Measurements from ENCODE around the gene SNX4.

- TF ChIP-seq, protein P1, sequence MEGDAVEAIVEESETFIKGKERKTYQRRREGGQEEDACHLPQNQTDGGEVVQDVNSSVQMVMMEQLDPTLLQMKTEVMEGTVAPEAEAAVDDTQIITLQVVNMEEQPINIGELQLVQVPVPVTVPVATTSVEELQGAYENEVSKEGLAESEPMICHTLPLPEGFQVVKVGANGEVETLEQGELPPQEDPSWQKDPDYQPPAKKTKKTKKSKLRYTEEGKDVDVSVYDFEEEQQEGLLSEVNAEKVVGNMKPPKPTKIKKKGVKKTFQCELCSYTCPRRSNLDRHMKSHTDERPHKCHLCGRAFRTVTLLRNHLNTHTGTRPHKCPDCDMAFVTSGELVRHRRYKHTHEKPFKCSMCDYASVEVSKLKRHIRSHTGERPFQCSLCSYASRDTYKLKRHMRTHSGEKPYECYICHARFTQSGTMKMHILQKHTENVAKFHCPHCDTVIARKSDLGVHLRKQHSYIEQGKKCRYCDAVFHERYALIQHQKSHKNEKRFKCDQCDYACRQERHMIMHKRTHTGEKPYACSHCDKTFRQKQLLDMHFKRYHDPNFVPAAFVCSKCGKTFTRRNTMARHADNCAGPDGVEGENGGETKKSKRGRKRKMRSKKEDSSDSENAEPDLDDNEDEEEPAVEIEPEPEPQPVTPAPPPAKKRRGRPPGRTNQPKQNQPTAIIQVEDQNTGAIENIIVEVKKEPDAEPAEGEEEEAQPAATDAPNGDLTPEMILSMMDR (IDR thresholded peaks at IDR 0.05) = no peak
- TF ChIP-seq EP300 (IDR thresholded peaks at IDR 0.05) = no peak
Observed at GRCh38 chr3:125470671-125471070, 49.3 kb downstream of the SNX4 start.

Data from stomach (tissue), 4 donors.